ENCODE results near the gene MDP1. TPM values are rescaled to one million over a fixed set of nuclear protein-coding genes. Genes with fewer than 3 reads are reported as not detected.

The MDP1 gene
- total and polyA plus RNA-seq, 2 experiments from 2014 or later, result 9.8 to 31.1 TPM

DNA sequence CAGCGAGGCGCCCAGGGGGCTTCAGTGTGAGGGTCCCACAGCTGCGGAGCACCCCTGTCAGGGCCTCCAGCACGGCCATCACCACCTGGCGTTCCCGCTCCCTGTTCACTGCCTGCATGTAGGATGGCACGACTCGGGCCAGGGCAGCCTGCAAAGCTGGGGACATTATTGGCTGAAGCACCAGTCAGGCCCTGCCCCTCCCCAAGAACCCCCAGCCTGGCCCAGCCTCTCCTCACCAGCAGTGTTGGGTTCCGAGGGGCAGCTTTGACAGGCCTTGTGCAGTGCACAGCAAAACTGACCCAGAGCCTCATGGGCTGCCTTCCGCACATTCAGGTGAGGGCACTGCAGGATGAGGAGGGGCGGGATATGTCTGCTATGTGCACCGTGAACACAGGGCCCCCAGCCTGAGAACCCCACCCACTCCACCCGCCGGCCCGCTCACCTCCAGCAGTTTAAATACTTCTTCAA lies 32.8 kb downstream of the MDP1 start:
- H3F3A ChIP-seq (replicated peaks; ENCODE audit: low read depth), result no peaks in the 10 kb centered on the region; the same call in 1 of the 2 replicates
- H3K4me3 Mint-ChIP-seq, result no peak overlapping the region; the same call in 2 of the 3 replicates
- peaks cover 10% of the 10 kb centered on the region for H3K4me1 Mint-ChIP-seq
- peaks cover 85% of the 10 kb centered on the region for H3K36me3 Mint-ChIP-seq (ENCODE audit: low read depth)
- H4K20me1 ChIP-seq (replicated peaks; ENCODE audit: insufficient read depth), result peaks cover 6% of the 10 kb centered on the region
- no peak overlapping the region for H3K27ac Mint-ChIP-seq
- H3K4me1 ChIP-seq (ENCODE audit: insufficient read depth), result peaks cover 4% of the 10 kb centered on the region; the same call in 1 of the 2 replicates
- H3K9me2 ChIP-seq (ENCODE audit: insufficient read depth), result no peaks in the 10 kb centered on the region
- no peaks in the 10 kb centered on the region for H3K27me3 ChIP-seq (ENCODE audit: insufficient read depth)
- no peak overlapping the region for H2AFZ ChIP-seq
- TF ChIP-seq STAT1 (IDR thresholded peaks at IDR 0.05; ENCODE audit: unreplicated experiment), result no peak
- TF ChIP-seq NANOG (IDR thresholded peaks at IDR 0.05; ENCODE audit: borderline replicate concordance), result no peak
- TF ChIP-seq CREB1 (CRISPR knock-in tag; IDR thresholded peaks at IDR 0.05; ENCODE audit: low read depth), result no peak
- TF ChIP-seq EZH2phosphoT487 (IDR thresholded peaks at IDR 0.05; ENCODE audit: unreplicated experiment), result no peak
- TF ChIP-seq, protein P1, sequence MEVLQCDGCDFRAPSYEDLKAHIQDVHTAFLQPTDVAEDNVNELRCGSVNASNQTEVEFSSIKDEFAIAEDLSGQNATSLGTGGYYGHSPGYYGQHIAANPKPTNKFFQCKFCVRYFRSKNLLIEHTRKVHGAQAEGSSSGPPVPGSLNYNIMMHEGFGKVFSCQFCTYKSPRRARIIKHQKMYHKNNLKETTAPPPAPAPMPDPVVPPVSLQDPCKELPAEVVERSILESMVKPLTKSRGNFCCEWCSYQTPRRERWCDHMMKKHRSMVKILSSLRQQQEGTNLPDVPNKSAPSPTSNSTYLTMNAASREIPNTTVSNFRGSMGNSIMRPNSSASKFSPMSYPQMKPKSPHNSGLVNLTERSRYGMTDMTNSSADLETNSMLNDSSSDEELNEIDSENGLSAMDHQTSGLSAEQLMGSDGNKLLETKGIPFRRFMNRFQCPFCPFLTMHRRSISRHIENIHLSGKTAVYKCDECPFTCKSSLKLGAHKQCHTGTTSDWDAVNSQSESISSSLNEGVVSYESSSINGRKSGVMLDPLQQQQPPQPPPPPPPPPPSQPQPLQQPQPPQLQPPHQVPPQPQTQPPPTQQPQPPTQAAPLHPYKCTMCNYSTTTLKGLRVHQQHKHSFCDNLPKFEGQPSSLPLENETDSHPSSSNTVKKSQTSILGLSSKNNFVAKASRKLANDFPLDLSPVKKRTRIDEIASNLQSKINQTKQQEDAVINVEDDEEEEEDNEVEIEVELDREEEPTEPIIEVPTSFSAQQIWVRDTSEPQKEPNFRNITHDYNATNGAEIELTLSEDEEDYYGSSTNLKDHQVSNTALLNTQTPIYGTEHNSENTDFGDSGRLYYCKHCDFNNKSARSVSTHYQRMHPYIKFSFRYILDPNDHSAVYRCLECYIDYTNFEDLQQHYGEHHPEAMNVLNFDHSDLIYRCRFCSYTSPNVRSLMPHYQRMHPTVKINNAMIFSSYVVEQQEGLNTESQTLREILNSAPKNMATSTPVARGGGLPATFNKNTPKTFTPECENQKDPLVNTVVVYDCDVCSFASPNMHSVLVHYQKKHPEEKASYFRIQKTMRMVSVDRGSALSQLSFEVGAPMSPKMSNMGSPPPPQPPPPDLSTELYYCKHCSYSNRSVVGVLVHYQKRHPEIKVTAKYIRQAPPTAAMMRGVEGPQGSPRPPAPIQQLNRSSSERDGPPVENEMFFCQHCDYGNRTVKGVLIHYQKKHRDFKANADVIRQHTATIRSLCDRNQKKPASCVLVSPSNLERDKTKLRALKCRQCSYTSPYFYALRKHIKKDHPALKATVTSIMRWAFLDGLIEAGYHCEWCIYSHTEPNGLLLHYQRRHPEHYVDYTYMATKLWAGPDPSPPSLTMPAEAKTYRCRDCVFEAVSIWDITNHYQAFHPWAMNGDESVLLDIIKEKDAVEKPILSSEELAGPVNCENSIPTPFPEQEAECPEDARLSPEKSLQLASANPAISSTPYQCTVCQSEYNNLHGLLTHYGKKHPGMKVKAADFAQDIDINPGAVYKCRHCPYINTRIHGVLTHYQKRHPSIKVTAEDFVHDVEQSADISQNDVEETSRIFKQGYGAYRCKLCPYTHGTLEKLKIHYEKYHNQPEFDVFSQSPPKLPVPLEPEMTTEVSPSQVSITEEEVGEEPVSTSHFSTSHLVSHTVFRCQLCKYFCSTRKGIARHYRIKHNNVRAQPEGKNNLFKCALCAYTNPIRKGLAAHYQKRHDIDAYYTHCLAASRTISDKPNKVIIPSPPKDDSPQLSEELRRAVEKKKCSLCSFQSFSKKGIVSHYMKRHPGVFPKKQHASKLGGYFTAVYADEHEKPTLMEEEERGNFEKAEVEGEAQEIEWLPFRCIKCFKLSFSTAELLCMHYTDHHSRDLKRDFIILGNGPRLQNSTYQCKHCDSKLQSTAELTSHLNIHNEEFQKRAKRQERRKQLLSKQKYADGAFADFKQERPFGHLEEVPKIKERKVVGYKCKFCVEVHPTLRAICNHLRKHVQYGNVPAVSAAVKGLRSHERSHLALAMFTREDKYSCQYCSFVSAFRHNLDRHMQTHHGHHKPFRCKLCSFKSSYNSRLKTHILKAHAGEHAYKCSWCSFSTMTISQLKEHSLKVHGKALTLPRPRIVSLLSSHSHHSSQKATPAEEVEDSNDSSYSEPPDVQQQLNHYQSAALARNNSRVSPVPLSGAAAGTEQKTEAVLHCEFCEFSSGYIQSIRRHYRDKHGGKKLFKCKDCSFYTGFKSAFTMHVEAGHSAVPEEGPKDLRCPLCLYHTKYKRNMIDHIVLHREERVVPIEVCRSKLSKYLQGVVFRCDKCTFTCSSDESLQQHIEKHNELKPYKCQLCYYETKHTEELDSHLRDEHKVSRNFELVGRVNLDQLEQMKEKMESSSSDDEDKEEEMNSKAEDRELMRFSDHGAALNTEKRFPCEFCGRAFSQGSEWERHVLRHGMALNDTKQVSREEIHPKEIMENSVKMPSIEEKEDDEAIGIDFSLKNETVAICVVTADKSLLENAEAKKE (CRISPR knock-in tag; IDR thresholded peaks at IDR 0.05), result no peak
- TF ChIP-seq, protein P2, sequence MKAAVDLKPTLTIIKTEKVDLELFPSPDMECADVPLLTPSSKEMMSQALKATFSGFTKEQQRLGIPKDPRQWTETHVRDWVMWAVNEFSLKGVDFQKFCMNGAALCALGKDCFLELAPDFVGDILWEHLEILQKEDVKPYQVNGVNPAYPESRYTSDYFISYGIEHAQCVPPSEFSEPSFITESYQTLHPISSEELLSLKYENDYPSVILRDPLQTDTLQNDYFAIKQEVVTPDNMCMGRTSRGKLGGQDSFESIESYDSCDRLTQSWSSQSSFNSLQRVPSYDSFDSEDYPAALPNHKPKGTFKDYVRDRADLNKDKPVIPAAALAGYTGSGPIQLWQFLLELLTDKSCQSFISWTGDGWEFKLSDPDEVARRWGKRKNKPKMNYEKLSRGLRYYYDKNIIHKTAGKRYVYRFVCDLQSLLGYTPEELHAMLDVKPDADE (IDR thresholded peaks at IDR 0.05), result no peak
- TF ChIP-seq JUNB (IDR thresholded peaks at IDR 0.05; ENCODE audit: unreplicated experiment), result no peak
- TF ChIP-seq, protein P3, sequence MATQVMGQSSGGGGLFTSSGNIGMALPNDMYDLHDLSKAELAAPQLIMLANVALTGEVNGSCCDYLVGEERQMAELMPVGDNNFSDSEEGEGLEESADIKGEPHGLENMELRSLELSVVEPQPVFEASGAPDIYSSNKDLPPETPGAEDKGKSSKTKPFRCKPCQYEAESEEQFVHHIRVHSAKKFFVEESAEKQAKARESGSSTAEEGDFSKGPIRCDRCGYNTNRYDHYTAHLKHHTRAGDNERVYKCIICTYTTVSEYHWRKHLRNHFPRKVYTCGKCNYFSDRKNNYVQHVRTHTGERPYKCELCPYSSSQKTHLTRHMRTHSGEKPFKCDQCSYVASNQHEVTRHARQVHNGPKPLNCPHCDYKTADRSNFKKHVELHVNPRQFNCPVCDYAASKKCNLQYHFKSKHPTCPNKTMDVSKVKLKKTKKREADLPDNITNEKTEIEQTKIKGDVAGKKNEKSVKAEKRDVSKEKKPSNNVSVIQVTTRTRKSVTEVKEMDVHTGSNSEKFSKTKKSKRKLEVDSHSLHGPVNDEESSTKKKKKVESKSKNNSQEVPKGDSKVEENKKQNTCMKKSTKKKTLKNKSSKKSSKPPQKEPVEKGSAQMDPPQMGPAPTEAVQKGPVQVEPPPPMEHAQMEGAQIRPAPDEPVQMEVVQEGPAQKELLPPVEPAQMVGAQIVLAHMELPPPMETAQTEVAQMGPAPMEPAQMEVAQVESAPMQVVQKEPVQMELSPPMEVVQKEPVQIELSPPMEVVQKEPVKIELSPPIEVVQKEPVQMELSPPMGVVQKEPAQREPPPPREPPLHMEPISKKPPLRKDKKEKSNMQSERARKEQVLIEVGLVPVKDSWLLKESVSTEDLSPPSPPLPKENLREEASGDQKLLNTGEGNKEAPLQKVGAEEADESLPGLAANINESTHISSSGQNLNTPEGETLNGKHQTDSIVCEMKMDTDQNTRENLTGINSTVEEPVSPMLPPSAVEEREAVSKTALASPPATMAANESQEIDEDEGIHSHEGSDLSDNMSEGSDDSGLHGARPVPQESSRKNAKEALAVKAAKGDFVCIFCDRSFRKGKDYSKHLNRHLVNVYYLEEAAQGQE (IDR thresholded peaks at IDR 0.05; ENCODE audit: unreplicated experiment), result no peak
- TF ChIP-seq, protein P4, sequence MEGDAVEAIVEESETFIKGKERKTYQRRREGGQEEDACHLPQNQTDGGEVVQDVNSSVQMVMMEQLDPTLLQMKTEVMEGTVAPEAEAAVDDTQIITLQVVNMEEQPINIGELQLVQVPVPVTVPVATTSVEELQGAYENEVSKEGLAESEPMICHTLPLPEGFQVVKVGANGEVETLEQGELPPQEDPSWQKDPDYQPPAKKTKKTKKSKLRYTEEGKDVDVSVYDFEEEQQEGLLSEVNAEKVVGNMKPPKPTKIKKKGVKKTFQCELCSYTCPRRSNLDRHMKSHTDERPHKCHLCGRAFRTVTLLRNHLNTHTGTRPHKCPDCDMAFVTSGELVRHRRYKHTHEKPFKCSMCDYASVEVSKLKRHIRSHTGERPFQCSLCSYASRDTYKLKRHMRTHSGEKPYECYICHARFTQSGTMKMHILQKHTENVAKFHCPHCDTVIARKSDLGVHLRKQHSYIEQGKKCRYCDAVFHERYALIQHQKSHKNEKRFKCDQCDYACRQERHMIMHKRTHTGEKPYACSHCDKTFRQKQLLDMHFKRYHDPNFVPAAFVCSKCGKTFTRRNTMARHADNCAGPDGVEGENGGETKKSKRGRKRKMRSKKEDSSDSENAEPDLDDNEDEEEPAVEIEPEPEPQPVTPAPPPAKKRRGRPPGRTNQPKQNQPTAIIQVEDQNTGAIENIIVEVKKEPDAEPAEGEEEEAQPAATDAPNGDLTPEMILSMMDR (conservative IDR thresholded peaks at IDR 0.05; ENCODE audit: low read depth in 2 of 2), result no peak
- TF ChIP-seq ZNF114 (CRISPR knock-in tag; IDR thresholded peaks at IDR 0.05), result no peak
- TF ChIP-seq EZH2 (IDR thresholded peaks at IDR 0.05; ENCODE audit: low read depth, unreplicated experiment), result no peak
- TF ChIP-seq ZNF331 (CRISPR knock-in tag; IDR thresholded peaks at IDR 0.05; ENCODE audit: low read depth), result no peak
- no peak for TF ChIP-seq POLR2AphosphoS5 (IDR thresholded peaks at IDR 0.05; ENCODE audit: low read depth)
- ATAC-seq (no peak), DNase-seq (ENCODE audit: low spot score) (no peak)
- H3K79me2 ChIP-seq (replicated peaks; ENCODE audit: insufficient read depth), result peaks cover 13% of the 10 kb centered on the region; the same call in 1 of the 2 replicates
- no peak overlapping the region for H3K27ac ChIP-seq (ENCODE audit: low read depth)
- peaks cover 33% of the 10 kb centered on the region for H3K27me3 Mint-ChIP-seq (ENCODE audit: insufficient read depth, low read depth, poor library complexity)
- no peak overlapping the region for H3K4me3 ChIP-seq
- no peak overlapping the region for H3K4me2 ChIP-seq
- no peaks in the 10 kb centered on the region; the same call in 1 of the 2 replicates for H3K36me3 ChIP-seq (ENCODE audit: insufficient read depth)
- peaks cover 3% of the 10 kb centered on the region; the same call in 2 of the 3 replicates for H3K9me3 Mint-ChIP-seq
